SK-N-DZ (cell line): Measurements from ENCODE around the gene RBM19.

Experiments
- DNase-seq: peaks from one replicate; pipeline ENCODE4 v3.0.0-alpha.2; 2015; ENCODE audit warnings: low spot score

Gene RBM19

DNA sequence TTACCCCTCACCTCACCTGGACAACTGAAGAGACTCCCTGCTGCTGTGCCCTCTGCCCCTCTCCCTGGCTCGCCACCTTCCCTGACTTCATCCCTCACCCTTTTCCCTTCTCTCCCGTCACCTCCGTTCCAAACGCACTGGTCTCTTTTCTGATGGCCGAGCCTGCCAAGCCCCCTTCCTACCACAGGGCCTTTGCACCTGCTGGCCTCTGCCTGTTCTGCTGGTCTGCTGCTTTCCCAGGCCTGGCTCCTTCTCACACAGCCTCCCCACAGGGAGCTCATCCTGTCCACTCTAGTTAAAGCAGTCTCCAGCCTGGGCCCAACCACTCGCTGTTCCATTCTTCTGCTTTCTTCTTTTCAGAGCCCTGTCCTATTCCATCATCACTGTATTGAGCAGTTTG is 34.6 kb downstream of the RBM19 start:
- no peak for DNase-seq

DNA sequence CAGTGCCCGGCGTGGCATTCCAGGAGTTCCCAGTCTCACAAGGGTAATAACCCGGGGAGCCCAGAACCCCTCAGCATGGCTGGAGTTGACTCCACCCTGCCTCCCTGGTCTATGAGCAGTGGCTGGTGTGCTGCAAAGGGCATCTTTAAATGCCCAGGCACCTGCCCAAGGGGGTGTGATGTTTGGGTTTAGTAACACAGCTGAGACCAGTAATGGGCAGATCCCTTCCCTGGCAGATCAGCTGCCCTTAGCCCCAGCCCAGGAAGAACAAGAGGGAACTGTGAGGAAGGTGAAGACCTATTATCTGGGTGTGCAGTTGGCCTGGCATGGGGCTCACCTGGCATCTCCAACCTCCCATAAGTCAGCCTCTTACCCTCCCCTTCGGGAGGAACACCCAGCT is 35.9 kb downstream of the RBM19 start:
- DNase-seq = no peak

DNA sequence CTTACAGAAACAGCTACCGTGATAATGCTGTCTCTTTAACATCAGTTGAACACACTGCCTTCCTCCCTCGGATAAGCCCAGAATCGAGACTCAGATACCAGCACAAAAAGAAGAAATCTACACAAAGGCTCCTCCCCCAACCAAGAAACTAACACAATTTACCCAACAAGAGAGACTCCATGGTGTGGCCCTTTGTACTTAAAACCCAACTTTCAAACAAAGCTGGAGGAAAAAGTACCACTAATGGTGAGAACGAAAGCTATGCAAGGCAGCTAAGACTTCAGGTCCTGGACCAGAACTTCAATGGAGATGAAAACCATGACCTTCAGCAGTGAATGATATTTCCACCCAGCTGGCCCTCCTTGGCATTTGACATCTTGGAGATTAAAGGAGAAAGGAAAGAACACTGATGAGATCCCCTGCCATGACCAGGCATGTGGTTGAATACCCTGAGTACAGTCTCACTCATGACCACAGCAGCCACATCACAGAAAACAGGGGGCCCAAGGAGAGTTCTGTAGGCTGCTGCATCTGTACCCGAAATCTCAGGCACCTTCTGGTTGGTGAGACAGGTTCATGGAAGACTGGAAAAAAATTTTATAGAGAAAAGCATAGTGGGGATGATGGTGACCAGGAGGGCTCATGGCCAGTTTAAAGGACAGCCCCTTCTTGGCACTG is 36.7 kb downstream of the RBM19 start:
- no peak for DNase-seq

DNA sequence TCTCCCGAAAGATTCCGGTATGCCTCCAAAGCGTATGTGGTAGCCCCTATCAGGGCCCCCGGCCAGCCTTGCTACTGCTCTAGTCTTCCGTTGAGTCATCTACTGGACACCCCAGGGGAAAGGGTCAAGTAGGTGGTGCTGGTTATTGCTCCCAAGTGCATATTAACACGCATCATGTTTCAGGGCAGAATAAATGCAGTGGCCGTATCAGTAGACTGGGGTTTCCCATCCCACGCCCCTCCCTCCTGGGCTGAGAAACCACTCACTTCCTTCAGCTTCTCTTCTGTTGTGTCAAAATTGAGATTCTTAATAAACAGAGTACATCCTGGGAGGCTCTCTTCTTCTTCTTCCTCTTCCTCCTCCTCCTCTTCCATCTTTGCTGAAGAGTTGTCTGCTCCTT is 39.3 kb downstream of the RBM19 start:
- no peak for DNase-seq

DNA sequence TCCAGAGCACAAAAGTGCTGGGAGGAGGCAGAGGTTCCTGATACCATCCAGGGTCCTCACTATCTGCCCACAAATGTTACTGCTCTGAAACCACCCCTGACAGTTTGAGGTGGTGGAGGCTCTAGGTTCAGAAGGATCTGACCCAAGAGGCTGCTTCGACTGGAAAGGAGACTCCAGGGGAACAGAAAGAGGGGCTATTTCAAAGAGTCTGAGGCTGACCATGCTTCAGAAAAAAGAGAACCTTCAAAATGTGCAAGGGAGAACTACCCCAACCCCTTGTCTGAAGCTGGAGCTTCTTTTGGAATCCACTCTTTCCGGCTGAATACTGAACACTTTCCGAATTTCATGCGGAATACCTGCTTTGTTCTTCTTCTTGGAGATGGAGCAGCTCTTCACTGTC is 41.8 kb downstream of the RBM19 start:
- DNase-seq = no peak

DNA sequence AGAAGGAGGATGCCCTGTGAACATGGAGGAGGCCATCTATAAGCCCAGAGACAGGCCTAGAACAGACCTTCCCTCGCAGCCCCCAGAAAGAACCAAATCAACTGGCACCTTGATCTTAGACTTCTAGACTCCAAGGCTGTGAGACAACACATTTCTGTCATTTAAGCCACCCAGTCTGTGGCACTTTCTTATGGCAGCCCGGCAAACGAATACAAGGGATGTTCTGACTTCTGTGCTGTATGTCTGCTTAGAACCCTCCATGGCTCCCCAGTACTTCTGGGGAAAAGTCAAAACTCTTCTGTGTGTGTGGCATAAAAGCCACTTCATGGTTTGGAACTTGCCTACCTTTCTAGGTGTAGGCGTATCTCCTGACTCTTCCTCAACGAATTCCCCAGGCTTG is 42.9 kb downstream of the RBM19 start:
- no peak for DNase-seq

DNA sequence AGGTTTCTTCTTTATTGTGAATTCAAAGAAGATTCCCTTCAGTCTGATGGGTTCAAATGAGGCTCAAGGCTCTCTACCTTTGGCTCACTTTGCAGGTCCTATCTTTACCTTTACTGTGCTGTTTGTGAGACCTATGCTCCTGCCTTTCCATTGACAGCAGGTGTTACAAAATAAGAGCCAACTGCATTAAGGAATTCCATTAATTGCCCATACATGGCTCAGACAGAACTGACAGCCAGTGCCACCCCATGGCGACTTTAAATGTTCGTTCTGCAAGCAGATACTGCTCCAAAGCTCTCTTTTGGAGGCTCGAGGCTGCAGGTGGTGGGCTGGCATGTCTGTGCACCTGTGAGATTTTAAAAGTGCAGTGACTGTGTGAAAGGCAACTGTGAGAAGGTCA is 44.7 kb downstream of the RBM19 start:
- no peak for DNase-seq

DNA sequence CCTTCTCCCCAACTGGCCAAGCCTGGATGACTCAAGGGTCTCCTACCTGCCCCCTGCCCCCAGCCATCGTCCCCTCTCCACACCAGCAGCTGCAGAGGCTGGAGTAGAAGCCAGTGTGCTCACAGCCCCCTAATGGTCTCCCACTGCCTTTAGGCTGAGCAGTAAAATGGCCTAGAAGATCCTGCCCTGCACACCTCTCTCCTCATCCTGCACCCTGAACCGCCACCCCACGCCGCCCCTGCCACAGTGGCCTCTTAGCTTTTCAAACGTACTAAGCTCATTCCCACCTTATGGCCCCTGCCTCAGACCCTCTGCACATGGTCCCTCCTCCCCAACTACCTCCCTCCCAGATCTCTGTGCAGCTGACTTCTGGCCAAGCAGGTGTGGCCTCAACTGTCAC is 46.3 kb downstream of the RBM19 start:
- no peak for DNase-seq

DNA sequence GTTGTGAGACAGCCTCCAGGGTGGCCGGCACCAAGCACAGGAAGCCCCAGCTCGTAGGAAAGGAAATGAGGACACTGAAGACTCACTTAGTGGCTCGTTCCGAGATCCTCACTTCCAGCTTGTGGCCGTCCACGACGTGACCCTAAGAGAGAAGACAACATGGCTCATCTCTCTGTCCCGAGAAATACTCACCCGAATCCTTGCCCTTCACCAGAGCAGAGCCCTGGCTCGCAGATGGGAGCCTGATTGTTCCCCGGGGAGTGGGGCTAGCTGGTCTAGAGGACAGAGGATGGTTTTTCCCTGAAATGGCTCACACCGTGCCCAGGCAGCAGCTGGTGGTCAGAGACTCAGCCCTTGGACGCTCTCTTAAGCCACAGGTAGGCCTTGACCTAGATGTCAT is 47.8 kb downstream of the RBM19 start:
- no peak for DNase-seq

DNA sequence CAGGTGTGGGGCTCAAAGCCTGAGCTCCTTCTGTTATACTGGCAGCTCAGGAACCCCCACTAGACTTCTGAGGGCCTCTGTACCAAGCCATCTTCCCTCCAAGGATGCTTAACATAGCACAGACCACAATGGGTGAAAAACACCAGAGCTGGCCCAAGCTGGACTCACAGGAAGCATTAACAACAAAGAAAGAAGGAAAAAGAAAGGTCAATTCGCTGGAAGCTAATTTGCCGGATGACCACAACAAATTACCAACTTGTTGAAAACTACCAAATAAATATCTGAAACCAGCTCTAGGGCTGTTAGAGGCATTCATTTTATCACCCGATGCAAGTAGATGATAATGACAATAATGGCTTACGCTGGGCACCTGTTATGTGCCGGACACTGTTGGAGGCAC is 48.7 kb downstream of the RBM19 start:
- no peak for DNase-seq

DNA sequence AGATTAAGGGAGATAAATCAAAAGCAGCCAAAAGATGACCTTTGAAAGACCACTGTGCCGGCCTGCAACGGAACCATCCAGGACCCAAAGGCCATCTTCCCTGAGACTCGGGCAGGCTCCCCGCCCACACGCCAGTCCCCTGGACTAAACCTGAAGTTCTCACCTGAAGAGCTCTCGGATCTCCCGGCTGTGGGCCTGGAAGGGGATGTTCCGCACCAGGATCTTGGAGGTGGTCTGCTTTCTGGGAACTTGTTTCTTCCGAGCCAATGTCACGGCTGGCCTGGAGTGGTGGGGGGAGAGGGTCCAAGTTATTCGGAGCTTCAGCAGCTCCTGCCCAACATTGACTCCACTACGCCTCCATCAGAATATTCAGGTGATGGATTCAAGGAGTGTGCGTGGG is 51.3 kb downstream of the RBM19 start:
- no peak for DNase-seq

DNA sequence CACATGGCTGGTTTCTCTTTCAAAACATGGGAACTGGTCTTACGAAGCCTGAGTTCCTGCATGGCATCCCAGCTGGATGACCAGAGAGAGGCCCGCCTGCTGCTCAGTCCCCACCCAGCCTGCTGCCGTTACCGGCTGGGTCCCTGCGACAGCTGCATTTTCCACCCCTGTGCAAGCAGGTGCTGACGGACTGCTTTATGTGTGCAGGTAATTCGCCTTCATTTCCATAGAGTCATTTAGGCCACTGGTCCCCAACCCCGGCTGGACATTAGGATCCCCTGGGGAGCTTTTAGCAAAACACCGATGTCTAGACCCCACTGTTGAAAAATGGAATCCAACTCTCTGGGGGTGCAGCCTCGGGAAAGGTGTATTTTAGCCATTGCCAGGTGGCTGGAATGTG is 51.9 kb downstream of the RBM19 start:
- DNase-seq = no peak

DNA sequence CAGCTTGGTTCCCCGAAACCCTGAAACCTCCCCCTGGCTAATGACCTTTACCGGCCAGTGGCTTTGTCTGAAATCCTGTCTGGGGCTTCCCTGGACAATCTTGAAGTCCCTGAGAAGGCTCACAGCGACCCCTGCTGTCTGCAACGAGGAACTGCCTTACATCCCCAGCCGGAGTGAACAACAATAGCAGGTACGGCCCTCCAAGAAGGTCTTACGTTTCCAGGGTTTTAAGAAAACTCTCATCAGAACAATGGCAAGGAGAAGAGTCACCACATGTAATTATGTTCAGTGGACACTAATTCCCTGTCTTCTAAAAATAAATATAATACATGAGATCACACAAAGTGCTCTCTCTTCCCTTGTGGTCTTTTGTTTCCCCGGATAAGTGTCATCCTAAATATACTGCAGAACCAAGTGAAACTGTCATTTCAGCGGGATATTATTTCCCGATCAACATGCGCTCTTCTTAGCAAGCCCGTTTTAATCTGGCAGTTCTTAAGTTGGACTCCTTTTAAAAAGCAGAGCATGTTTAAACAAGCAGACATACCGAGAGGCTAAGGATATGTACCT is 53.3 kb downstream of the RBM19 start:
- peak; percentile 68 for DNase-seq

DNA sequence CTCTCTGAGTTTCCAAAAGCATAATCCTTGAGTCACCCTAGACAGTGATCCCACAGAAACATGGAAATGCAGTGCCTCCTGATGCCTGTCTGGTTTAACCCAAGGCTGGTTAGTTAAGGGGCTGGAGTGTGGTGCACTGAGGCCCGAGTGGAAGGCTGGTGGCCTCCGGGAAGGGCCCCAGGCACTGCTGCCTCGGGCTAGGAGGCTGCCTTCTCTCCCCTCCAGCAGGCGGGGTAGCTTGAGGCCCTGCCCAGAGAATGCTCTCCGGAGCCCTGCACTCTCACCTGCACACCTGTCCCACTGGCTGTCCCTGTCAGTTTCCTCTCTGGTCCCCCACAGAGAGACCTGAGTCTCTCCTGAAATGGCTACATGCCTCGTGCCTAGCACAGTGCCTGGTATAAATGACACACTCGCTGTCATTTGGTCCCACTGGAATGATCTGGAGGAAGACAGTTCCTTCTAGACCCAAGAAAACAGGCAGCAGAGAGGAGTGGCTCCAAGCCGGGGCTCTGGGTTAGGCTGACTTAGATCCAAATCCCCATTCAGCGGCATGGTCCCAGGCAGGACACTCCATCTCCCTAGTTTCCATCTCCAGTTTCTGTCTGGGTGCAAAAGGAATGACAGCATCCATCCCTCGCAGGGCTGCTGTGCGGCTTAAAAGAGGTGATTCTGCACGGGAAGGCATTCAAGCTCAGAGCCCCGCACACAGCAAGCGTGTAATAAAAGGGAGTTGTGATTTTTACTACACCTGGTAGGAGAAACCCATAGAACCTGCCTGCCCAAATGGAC is 54.0 kb downstream of the RBM19 start:
- no peak for DNase-seq

DNA sequence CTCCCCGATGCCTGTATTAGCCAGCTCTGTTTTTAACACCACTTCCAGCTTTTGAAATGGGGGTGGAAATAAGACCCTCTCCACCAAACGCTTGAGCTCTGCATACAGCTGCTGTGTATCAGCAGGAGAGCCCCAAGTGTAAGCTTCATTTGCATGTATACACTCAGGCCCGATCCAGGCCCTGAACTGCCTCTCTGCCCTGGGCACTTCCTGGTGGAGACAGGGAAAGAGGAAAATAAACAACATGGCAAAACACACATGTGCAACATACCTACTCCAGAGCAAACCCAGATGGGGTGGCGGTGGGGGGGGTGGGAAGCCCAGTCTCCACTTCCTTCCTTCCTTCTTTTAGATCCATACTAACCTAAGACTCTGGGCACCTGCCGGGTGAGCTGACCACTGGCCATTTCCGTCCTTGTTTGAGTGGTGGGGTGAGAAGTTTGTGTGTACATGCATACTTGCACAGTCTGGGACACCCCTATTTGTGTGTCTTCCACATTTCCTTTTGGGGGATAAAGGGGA is 55.3 kb downstream of the RBM19 start:
- no peak for DNase-seq

DNA sequence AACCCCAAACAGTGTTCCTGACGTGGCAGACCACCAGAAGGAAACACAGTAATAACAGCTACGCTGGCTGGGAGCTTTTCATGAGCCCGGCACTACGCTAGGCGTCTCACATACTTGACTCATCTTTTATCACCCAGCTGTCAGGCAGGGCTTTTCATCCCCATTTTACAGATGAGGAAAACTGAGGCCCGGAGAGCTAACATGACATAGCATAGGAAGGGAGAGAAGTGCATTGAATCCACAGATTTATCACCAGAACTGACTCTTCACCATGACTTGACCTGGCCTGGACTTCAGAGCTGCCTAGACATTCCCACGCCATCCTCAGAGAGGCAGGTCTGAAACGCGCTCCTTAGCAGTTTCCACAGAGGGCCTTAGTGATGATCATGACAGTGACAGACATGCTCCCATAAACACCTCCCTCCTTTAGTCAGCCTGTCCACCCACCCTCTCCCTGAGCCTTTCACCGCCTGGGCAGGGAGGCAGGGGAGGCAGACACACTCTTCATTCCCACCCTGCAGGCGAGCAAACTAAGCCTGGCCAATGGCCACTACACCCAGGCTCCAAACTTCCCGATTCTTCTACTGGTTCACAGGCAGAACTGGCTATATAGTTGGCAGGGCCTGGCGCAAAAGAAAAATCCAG is 56.2 kb downstream of the RBM19 start:
- DNase-seq = no peak

DNA sequence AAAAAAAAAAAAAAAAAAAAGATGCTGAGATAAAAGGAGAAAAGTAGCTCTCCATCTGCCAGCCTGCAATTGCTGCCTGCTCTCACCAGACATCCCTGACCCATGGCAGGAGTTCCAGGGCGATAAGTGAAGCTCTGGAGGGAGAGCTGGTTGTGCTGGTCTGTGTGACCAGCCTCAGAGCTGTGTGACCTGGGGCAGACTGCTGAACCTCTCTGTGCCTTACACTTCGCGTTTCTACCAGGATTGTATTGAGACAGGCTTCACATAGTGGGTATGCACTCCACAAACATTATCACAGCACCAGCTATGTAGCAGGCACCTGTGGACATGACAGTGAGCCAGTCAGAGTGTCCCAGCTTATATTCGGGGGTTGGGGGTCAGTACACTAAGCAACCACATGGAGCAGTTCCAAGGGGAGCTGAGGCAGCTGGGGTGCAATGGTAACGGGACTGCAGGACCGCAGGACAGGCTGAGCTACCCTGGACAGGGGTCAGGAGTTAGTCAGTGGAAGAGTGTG is 57.5 kb downstream of the RBM19 start:
- no peak for DNase-seq

DNA sequence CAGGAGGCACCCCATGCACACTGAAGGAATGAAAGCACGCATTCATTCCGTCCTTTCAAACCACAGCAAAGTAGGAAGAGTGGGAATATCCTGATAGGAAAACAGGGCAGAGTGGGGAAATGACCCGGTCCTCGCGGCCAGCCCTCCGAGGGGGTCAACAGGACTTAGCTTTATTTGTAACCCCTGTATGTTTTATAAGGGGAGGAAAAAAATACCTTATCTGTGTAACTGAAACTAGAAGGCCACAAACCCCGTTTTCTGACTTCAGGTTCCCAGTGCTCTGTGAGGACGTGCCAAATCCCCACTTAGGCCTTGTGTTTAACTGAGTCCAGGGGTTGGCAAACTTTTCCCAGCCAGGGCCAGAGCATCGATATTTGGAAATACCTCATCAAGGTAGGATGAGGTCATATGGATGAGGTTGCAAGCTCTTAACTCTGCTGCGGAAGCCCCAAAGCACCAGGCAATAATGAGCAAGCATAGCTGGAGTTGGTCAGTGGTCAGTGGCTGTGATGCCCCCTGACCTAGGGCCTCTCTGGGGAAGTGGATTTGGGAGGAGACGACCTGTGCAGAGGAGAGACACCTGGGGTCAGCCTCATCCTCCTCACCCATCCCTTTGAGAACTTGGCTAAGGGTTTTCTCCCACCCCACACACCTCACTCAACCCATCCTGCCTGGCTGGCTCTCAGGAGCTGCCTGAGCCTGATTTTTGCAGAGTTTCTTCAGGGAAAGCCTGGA is 58.5 kb downstream of the RBM19 start:
- no peak for DNase-seq

DNA sequence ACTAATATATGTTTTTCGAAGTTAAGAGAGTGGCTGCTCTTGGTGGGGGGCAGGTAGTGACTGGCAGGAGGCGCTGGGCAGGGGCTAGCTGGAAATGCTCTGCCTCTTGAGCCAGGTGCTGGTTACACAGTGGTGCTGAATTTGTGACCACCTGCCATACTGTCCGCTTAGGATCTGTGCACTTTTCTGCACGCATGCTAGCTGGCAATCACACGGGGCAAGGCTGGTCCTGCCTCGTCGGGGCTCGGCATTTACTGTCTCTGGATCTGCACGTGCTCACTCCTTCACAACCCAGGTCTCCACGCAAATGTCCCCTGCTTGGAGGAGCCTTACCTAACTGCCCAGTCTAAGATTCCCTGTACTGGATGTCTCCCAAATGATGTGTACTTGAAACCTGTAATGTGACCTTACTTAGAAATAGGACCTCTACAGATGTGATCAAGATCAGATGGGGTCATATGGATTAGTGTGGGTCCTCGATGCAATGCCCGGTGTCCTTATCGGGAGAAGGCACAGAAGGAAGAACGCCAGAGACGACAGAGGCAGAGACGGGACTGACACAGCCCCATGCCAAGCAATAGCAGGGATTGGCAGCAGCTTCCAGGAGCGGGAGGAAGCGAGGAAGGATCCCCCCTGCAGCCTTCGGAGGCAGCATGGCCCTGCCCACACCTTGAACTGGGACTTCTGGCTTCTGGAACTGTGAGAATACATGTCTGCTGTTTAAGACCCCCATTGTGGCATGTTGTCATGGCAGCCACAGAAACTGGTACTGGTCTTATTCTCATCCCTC is 59.5 kb downstream of the RBM19 start:
- no peak for DNase-seq

DNA sequence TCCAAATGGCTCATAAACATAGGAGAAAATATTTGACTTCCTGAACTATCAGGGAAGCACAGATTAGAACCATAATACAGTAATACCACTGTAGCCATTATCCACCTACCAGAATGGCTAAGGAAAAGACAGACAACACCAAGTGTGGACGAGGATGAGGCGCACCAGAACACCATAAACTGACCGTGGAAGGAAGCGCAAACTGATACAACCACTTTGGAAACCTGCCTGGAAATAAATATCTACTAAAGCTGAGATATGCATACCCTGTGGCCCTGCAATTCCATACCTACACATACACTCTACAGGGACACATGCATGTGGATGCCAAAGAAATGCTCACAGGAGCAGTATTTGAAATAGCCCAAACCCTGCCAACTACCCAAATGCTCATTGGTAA is 60.3 kb downstream of the RBM19 start:
- no peak for DNase-seq
